Measurements from ENCODE around the gene SDS. TPM values are rescaled to one million over a fixed set of nuclear protein-coding genes. Genes with fewer than 3 reads are reported as not detected.

The SDS gene
- total RNA-seq, 8 experiments from 2014 or later: 0.14 to 3.0 (median 0.47) TPM

DNA sequence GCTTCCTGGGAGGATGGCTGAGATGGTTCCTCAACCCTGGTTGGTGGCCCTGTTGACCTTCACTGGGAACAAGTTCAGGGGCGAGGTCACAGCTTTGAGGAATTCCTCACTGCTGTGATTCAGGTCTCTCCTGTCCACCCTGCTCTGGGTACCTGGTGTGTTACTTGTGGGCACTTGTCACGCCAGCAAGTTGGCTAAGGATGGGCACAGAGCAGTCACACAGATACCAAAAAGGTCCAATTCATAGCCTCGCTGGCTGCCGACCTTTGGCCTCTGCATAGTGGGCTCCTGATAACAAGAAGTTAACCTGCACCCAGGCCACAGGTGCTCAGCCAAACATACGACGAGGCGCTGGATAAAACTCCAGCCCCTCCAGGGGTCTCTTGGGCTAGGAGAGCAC, 11.2 kb downstream of the SDS start:
- in situ Hi-C loops (cut with MboI; ENCODE audit: low pct_unique_long_range_greater_than_20kb in 2 of 9, low sequenced_read_pairs in 9 of 9, unreplicated experiment in 9 of 9): no loop called here
- no peak overlapping the region for H3K27ac ChIP-seq
- no peaks in the 10 kb centered on the region for H3K4me1 ChIP-seq (replicated peaks in 1 of 2)
- no peak overlapping the region for H3K4me3 ChIP-seq
- ATAC-seq (replicated peaks in 6 of 8): no peak
- WGBS, 10 experiments: 81 to 100% (median 95%) methylated on average over 1 to 4 of the region's 7 CpGs; no CpG with 5 or more reads in 1 of the 10 experiments

- no peak overlapping the region for H3K27ac ChIP-seq
- no peak overlapping the region for H3K4me3 ChIP-seq
- in situ Hi-C loops (cut with MboI; ENCODE audit: low pct_unique_long_range_greater_than_20kb in 2 of 9, low sequenced_read_pairs in 9 of 9, unreplicated experiment in 9 of 9): no loop called here
- no peak for ATAC-seq (replicated peaks in 6 of 8)
- WGBS, 10 experiments: 80 to 100% (median 100%) methylated on average over 1 to 6 of the region's 9 CpGs; no CpG with 5 or more reads in 1 of the 10 experiments
- no peaks in the 10 kb centered on the region for H3K4me1 ChIP-seq (replicated peaks in 1 of 2)
Measured at GRCh38 chr12:113391650-113392337, 11.9 kb downstream of the SDS start.

DNA sequence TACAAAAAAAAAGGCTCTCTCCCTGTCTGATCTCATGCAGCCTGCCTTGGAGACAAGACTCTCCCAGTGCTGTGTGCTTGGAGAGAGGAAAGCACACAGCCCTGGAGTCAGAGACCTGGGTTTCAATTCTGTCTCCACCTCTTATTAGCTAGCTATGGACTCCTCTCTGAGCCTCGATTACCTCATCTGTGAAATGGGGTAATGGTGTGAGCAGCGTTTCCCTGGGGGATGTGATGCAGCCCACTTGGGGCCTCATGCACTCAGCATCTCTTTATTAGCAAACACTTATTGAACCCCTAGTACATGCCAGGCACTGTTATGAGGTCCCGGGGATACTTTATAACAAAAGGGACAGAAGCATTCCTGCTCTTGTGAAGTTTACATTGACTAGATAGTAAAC, 12.5 kb downstream of the SDS start:
- Histone ChIP-seq H3K4me3 (no peak overlapping the region), H3K4me1 (replicated peaks in 1 of 2) (no peaks in the 10 kb centered on the region), H3K27ac (no peak overlapping the region)
- ATAC-seq (replicated peaks in 6 of 8): no peak
- WGBS, 10 experiments: 91 to 100% (median 94%) methylated on average over 1 to 3 of the region's 3 CpGs; no CpG with 5 or more reads in 5 of the 10 experiments
- in situ Hi-C loops (cut with MboI; ENCODE audit: low pct_unique_long_range_greater_than_20kb in 2 of 9, low sequenced_read_pairs in 9 of 9, unreplicated experiment in 9 of 9): no loop called here

- in situ Hi-C loops (cut with MboI; ENCODE audit: low pct_unique_long_range_greater_than_20kb in 2 of 9, low sequenced_read_pairs in 9 of 9, unreplicated experiment in 9 of 9): no loop called here
- ATAC-seq (replicated peaks in 6 of 8): no peak
- Histone ChIP-seq H3K4me3 (no peak overlapping the region), H3K27ac (no peak overlapping the region), H3K4me1 (replicated peaks in 1 of 2) (no peaks in the 10 kb centered on the region)
- 67 to 100% (median 93%) methylated on average over 3 to 5 of the region's 6 CpGs; no CpG with 5 or more reads in 2 of the 10 experiments for WGBS, 10 experiments
Measured at GRCh38 chr12:113390064-113391043, 13.3 kb downstream of the SDS start.

GRCh38 chr12:113388351-113388750, 15.3 kb downstream of the SDS start:
- ATAC-seq (replicated peaks in 6 of 8): peak in 1 of 8 experiments; percentile 20

DNA sequence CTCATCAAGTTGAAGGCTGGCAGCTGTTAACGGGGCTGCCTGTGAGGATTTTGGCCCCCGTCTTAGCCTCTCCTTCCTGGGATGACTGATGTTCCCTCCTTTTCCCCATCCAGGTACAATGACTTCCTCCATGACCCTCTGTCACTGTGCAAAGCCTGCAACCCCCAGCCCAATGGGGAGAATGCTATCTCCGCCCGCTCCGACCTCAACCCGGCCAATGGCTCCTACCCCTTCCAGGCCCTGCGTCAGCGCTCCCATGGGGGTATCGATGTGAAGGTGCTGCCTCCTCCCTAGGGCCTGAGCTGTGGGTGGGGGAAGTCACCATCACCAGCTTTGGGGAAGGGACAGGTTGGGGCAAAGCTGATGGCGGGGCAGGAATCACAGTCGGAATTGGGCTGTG, 16.1 kb downstream of the SDS start:
- ATAC-seq (replicated peaks in 6 of 8): no peak
- Histone ChIP-seq H3K4me1 (replicated peaks in 1 of 2) (no peaks in the 10 kb centered on the region), H3K27ac (no peak overlapping the region), H3K4me3 (no peak overlapping the region)
- in situ Hi-C loops (cut with MboI; ENCODE audit: low pct_unique_long_range_greater_than_20kb in 2 of 9, low sequenced_read_pairs in 9 of 9, unreplicated experiment in 9 of 9): no loop called here
- 80 to 100% (median 100%) methylated on average over 1 to 2 of the region's 11 CpGs; no CpG with 5 or more reads in 5 of the 10 experiments for WGBS, 10 experiments

More at GRCh38 chr12:113388351-113388750, 15.3 kb downstream of the SDS start:
- no peak overlapping the region for H3K27ac ChIP-seq
- H3K4me3 ChIP-seq: no peak overlapping the region
- in situ Hi-C loops (cut with MboI; ENCODE audit: low pct_unique_long_range_greater_than_20kb in 2 of 9, low sequenced_read_pairs in 9 of 9, unreplicated experiment in 9 of 9): no loop called here
- no peaks in the 10 kb centered on the region for H3K4me1 ChIP-seq (replicated peaks in 1 of 2)
- 90 to 100% (median 93%) methylated on average over 2 to 5 of the region's 14 CpGs; no CpG with 5 or more reads in 7 of the 10 experiments for WGBS, 10 experiments

GRCh38 chr12:113386866-113387566, 16.7 kb downstream of the SDS start:
- WGBS, 10 experiments: 95 to 100% methylated on average over 3 to 4 of the region's 12 CpGs; no CpG with 5 or more reads in 8 of the 10 experiments
- in situ Hi-C loops (cut with MboI; ENCODE audit: low pct_unique_long_range_greater_than_20kb in 2 of 9, low sequenced_read_pairs in 9 of 9, unreplicated experiment in 9 of 9): no loop called here
- Histone ChIP-seq H3K4me3 (no peak overlapping the region), H3K27ac (no peak overlapping the region), H3K4me1 (replicated peaks in 1 of 2) (no peaks in the 10 kb centered on the region)
- ATAC-seq (replicated peaks in 6 of 8): no peak

- peaks cover 0 to 8% of the 10 kb centered on the region in 2 donors for H3K4me1 ChIP-seq (replicated peaks in 1 of 2)
- no peak overlapping the region for H3K27ac ChIP-seq
- 93 to 100% (median 96%) methylated on average over 1 to 4 of the region's 6 CpGs; no CpG with 5 or more reads in 7 of the 10 experiments for WGBS, 10 experiments
- H3K4me3 ChIP-seq: no peak overlapping the region
- in situ Hi-C loops (cut with MboI; ENCODE audit: low pct_unique_long_range_greater_than_20kb in 2 of 9, low sequenced_read_pairs in 9 of 9, unreplicated experiment in 9 of 9): no loop called here
- ATAC-seq (replicated peaks in 6 of 8): no peak
Measured at GRCh38 chr12:113385282-113385882, 18.3 kb downstream of the SDS start.

DNA sequence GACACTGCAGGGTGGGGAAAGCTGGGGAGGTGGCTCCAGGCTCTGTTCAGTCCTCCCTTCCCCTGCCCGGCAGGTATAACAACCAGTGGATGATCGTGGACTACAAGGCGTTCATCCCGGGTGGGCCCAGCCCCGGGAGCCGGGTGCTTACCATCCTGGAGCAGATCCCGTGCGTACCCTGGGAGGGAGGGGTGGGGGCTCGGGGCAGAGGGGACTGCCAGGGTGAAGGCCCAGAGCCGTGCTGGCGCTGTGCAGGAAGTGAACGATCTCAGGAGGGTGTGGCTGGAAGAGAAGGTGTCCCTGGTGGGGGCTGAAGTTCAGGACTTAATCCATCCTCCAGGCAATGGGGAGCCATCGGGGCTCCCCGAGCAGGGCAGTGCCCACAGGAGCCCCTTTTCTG, 18.9 kb downstream of the SDS start:
- in situ Hi-C loops (cut with MboI; ENCODE audit: low pct_unique_long_range_greater_than_20kb in 2 of 9, low sequenced_read_pairs in 9 of 9, unreplicated experiment in 9 of 9): no loop called here
- no peak overlapping the region for H3K4me3 ChIP-seq
- ATAC-seq (replicated peaks in 6 of 8): no peak
- WGBS, 10 experiments: 87 to 93% (median 90%) methylated on average over 4 to 6 of the region's 14 CpGs; no CpG with 5 or more reads in 7 of the 10 experiments
- peaks cover 0 to 8% of the 10 kb centered on the region in 2 donors for H3K4me1 ChIP-seq (replicated peaks in 1 of 2)
- H3K27ac ChIP-seq: no peak overlapping the region

DNA sequence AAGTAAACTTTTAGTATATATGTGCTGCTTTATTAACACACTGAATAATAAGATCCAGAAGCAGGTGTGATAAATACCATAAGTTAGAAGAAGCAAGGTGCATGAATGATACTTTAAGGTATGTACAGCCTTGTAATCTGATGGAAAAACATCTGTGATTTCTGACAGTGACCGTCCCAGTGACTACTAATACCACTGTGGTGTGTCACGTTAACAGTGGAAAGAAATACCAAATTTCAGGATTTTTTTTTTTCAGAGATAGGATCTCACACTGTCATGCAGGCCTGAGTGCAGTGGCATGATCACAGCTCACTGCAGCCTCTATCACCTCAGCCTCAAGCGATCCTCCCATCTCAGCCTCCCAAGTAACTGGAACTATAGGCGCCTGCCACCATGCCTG, 21.5 kb downstream of the SDS start:
- no peak overlapping the region for H3K4me3 ChIP-seq
- in situ Hi-C loops (cut with MboI; ENCODE audit: low pct_unique_long_range_greater_than_20kb in 2 of 9, low sequenced_read_pairs in 9 of 9, unreplicated experiment in 9 of 9): no loop called here
- WGBS, 10 experiments: 92 to 100% (median 100%) methylated on average over 1 to 4 of the region's 4 CpGs; no CpG with 5 or more reads in 2 of the 10 experiments
- no peak for ATAC-seq (replicated peaks in 6 of 8)
- H3K27ac ChIP-seq: no peak overlapping the region
- peaks cover 0 to 8% of the 10 kb centered on the region in 2 donors for H3K4me1 ChIP-seq (replicated peaks in 1 of 2)

GRCh38 chr12:113381220-113381619, 22.5 kb downstream of the SDS start:
- H3K4me3 ChIP-seq: no peak overlapping the region
- in situ Hi-C loops (cut with MboI; ENCODE audit: low pct_unique_long_range_greater_than_20kb in 2 of 9, low sequenced_read_pairs in 9 of 9, unreplicated experiment in 9 of 9): no loop called here
- peak in 5 of 8 experiments; percentile 23 to 88 (median 57) for ATAC-seq (replicated peaks in 6 of 8)
- H3K27ac ChIP-seq: no peak overlapping the region
- H3K4me1 ChIP-seq (replicated peaks in 1 of 2): peaks cover 0 to 8% of the 10 kb centered on the region in 2 donors
- WGBS, 10 experiments: 24 to 80% methylated on average over 1 to 4 of the region's 11 CpGs; no CpG with 5 or more reads in 8 of the 10 experiments

DNA sequence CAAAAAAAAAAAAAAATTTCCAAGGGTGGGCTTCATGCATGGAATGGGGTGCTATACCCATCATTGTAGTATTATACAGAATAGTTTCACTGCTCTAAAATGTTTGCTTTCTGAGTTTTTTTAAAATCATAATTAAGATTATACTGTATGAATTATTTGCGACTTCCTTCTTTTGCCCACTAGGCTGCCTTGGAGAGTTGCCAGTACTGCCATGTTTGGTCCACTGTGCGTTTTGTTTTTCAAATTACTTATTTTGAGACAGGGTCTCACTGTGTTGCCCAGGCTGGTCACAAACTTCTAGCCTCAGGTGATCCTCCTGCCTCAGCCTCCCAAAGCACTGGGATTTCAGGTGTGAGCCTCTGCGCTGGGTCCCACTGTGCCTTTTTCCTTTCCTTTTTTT, 25.4 kb downstream of the SDS start:
- in situ Hi-C loops (cut with MboI; ENCODE audit: low pct_unique_long_range_greater_than_20kb in 2 of 9, low sequenced_read_pairs in 9 of 9, unreplicated experiment in 9 of 9): no loop called here

More for the DNA sequence above, 25.4 kb downstream of the SDS start:
- ATAC-seq (replicated peaks in 6 of 8): no peak
- Histone ChIP-seq H3K27ac (no peak overlapping the region), H3K4me3 (no peak overlapping the region), H3K4me1 (replicated peaks in 1 of 2) (peaks cover 0 to 8% of the 10 kb centered on the region in 2 donors)
- 64 to 100% (median 100%) methylated on average over 1 to 3 of the region's 3 CpGs; no CpG with 5 or more reads in 3 of the 10 experiments for WGBS, 10 experiments
